ENCODE data around the gene RPS27L. TPM values are rescaled to one million over a fixed set of nuclear protein-coding genes. Genes with fewer than 3 reads are reported as not detected.
A peak's percentile ranks its signal among the peaks of the same experiment; 100 is the strongest.

RPS27L gene
- total and polyA plus RNA-seq, 9 of the 15 experiments (the other 6 are each of a cell fraction or from before 2014, with no cell fraction given), result 72.2 to 382 (median 116) TPM

DNA sequence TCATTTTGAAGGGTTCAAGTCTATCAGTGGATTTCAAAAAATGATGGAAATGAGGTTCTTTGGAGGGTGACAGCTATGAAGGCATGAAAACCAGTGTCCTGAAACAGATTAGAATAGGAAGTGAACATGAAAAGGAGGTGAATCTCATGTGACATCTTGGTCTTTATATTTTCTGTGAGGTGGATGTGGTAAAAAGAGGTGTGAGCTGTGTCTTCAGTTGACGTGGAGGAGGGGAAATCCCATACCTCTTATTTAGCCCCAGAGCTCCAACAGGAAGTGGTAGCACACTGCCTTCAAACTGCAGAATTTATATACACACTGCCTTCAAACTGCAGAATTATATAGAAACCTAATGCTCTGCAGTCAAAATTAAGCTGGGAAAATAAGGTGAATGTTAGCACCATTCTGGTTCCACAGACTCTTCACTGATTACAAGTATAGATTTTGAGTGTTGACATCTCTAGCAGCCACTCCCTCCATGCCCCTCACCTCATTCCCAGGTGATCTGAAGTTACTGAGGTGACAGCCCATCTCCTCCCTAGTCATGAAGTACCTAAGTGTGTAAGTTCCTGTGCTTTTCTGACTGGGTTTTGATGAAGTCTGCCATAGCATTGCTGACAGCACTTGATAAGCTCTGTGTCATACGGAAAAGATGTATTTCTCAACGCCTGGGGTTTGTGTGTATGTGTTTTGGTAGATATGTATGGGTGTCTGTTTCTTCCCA is 34.8 kb upstream of the RPS27L start (continued):
- TF ChIP-seq ATF3 (IDR thresholded peaks at IDR 0.05), result 0 out of 2 replicates have a peak, but pooled peaks have one; percentile 24
- no peak for TF ChIP-seq ATF3 (CRISPR knock-in tag; conservative IDR thresholded peaks at IDR 0.05)
- TF ChIP-seq FOXM1 (IDR thresholded peaks at IDR 0.05; ENCODE audit: low read depth), result peak; percentile 32; the same call in 1 of the 2 replicates
- TF ChIP-seq FOXM1 (CRISPR knock-in tag; IDR thresholded peaks at IDR 0.05; ENCODE audit: low read depth), result no peak
- TF ChIP-seq NRF1 (conservative IDR thresholded peaks at IDR 0.05 in 1 of 2, IDR thresholded peaks at IDR 0.05 in 1 of 2), result no peak
- TF ChIP-seq, protein P1, sequence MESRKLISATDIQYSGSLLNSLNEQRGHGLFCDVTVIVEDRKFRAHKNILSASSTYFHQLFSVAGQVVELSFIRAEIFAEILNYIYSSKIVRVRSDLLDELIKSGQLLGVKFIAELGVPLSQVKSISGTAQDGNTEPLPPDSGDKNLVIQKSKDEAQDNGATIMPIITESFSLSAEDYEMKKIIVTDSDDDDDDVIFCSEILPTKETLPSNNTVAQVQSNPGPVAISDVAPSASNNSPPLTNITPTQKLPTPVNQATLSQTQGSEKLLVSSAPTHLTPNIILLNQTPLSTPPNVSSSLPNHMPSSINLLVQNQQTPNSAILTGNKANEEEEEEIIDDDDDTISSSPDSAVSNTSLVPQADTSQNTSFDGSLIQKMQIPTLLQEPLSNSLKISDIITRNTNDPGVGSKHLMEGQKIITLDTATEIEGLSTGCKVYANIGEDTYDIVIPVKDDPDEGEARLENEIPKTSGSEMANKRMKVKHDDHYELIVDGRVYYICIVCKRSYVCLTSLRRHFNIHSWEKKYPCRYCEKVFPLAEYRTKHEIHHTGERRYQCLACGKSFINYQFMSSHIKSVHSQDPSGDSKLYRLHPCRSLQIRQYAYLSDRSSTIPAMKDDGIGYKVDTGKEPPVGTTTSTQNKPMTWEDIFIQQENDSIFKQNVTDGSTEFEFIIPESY (CRISPR knock-in tag; IDR thresholded peaks at IDR 0.05), result no peak
- no peak for TF ChIP-seq HDAC6 (IDR thresholded peaks at IDR 0.05; ENCODE audit: low read depth, low read length)
- peak; percentile 71; the same call in 1 of the 2 replicates for TF ChIP-seq EP300 (IDR thresholded peaks at IDR 0.05; ENCODE audit: low read length)
- no peak for TF ChIP-seq TSC22D4 (tag; IDR thresholded peaks at IDR 0.05)
- TF ChIP-seq ZSCAN32 (CRISPR knock-in tag; IDR thresholded peaks at IDR 0.05), result no peak
- no peak for TF ChIP-seq ZNF354B (CRISPR knock-in tag; IDR thresholded peaks at IDR 0.05)
- TF ChIP-seq, protein P2, sequence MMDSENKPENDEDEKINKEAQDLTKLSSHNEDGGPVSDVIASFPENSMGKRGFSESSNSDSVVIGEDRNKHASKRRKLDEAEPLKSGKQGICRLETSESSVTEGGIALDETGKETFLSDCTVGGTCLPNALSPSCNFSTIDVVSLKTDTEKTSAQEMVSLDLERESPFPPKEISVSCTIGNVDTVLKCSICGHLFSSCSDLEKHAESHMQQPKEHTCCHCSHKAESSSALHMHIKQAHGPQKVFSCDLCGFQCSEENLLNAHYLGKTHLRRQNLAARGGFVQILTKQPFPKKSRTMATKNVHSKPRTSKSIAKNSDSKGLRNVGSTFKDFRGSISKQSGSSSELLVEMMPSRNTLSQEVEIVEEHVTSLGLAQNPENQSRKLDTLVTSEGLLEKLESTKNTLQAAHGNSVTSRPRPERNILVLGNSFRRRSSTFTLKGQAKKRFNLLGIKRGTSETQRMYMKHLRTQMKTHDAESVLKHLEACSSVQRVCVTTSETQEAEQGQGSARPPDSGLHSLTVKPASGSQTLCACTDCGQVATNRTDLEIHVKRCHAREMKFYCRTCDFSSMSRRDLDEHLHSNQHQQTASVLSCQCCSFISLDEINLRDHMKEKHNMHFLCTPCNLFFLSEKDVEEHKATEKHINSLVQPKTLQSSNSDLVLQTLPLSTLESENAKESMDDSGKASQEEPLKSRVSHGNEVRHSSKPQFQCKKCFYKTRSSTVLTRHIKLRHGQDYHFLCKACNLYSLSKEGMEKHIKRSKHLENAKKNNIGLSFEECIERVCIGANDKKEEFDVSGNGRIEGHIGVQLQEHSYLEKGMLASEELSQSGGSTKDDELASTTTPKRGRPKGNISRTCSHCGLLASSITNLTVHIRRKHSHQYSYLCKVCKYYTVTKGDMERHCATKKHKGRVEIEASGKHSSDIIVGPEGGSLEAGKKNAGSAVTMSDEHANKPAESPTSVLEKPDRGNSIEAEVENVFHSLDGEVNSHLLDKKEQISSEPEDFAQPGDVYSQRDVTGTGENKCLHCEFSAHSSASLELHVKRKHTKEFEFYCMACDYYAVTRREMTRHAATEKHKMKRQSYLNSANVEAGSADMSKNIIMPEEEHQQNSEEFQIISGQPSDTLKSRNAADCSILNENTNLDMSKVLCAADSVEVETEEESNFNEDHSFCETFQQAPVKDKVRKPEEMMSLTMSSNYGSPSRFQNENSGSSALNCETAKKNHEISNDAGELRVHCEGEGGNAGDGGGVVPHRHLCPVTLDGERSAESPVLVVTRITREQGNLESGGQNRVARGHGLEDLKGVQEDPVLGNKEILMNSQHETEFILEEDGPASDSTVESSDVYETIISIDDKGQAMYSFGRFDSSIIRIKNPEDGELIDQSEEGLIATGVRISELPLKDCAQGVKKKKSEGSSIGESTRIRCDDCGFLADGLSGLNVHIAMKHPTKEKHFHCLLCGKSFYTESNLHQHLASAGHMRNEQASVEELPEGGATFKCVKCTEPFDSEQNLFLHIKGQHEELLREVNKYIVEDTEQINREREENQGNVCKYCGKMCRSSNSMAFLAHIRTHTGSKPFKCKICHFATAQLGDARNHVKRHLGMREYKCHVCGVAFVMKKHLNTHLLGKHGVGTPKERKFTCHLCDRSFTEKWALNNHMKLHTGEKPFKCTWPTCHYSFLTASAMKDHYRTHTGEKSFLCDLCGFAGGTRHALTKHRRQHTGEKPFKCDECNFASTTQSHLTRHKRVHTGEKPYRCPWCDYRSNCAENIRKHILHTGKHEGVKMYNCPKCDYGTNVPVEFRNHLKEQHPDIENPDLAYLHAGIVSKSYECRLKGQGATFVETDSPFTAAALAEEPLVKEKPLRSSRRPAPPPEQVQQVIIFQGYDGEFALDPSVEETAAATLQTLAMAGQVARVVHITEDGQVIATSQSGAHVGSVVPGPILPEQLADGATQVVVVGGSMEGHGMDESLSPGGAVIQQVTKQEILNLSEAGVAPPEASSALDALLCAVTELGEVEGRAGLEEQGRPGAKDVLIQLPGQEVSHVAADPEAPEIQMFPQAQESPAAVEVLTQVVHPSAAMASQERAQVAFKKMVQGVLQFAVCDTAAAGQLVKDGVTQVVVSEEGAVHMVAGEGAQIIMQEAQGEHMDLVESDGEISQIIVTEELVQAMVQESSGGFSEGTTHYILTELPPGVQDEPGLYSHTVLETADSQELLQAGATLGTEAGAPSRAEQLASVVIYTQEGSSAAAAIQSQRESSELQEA (IDR thresholded peaks at IDR 0.05; ENCODE audit: low read depth), result no peak
- 0 out of 2 replicates have a peak, but pooled peaks have one; percentile 44 for TF ChIP-seq MTA2 (IDR thresholded peaks at IDR 0.05; ENCODE audit: low read depth)
- no peak for TF ChIP-seq RFX5 (IDR thresholded peaks at IDR 0.05; ENCODE audit: low read depth, low read length)
- TF ChIP-seq, protein P3, sequence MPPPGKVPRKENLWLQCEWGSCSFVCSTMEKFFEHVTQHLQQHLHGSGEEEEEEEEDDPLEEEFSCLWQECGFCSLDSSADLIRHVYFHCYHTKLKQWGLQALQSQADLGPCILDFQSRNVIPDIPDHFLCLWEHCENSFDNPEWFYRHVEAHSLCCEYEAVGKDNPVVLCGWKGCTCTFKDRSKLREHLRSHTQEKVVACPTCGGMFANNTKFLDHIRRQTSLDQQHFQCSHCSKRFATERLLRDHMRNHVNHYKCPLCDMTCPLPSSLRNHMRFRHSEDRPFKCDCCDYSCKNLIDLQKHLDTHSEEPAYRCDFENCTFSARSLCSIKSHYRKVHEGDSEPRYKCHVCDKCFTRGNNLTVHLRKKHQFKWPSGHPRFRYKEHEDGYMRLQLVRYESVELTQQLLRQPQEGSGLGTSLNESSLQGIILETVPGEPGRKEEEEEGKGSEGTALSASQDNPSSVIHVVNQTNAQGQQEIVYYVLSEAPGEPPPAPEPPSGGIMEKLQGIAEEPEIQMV (tag; conservative IDR thresholded peaks at IDR 0.05; ENCODE audit: low read depth), result no peak
- TF ChIP-seq CHD1 (IDR thresholded peaks at IDR 0.05; ENCODE audit: low read length), result no peak

Measured in K562 (cell line).